ENCODE measurements around the gene MT1H.
"Not testable (repeated sequence)": the region's sequence is repeated elsewhere in the genome, so short reads cannot be mapped to it uniquely, and the experiment has no call there.

Gene MT1H

GRCh38 chr16:56669005-56669839, at the start of gene MT1H:
Gene MT1H, plus strand, starts transcription at chr16:56669814. Its CDS starts 71 bp downstream, at chr16:56669885.
- DNase-seq (ENCODE audit: low read depth): no peak

- DNase-seq (ENCODE audit: low read depth): no peak
These were observed 49.2 kb upstream of the MT1H start for GRCh38 chr16:56620339-56620897.

- not testable (repeated sequence) for DNase-seq (ENCODE audit: low read depth)
These were observed 47.8 kb upstream of the MT1H start for GRCh38 chr16:56621665-56622445.

GRCh38 chr16:56623184-56623583, 46.4 kb upstream of the MT1H start:
- not testable (repeated sequence) for DNase-seq (ENCODE audit: low read depth)

- no peak for DNase-seq (ENCODE audit: low read depth)
These were observed 46.0 kb upstream of the MT1H start for GRCh38 chr16:56623637-56624036.

GRCh38 chr16:56625140-56625942, 44.3 kb upstream of the MT1H start, which contains the start of gene MT1E:
Gene MT1E, plus strand, starts transcription at chr16:56625781. Its CDS starts 71 bp downstream, at chr16:56625852.
- peak; percentile 52 for DNase-seq (ENCODE audit: low read depth)

GRCh38 chr16:56625943-56626654, 43.5 kb upstream of the MT1H start:
- DNase-seq (ENCODE audit: low read depth): no peak

- no peak for DNase-seq (ENCODE audit: low read depth)
These were observed 42.9 kb upstream of the MT1H start for GRCh38 chr16:56626685-56627084.

- no peak for DNase-seq (ENCODE audit: low read depth)
These were observed 40.9 kb upstream of the MT1H start for GRCh38 chr16:56628486-56629350.

- DNase-seq (ENCODE audit: low read depth): no peak
These were observed 40.1 kb upstream of the MT1H start for GRCh38 chr16:56629531-56629930.

- no peak for DNase-seq (ENCODE audit: low read depth)
These were observed 39.5 kb upstream of the MT1H start for GRCh38 chr16:56630134-56630533.

- no peak for DNase-seq (ENCODE audit: low read depth)
These were observed 38.4 kb upstream of the MT1H start for GRCh38 chr16:56631197-56631596.

GRCh38 chr16:56631832-56632155, 37.8 kb upstream of the MT1H start:
- no peak for DNase-seq (ENCODE audit: low read depth)

GRCh38 chr16:56632156-56632847, 37.3 kb upstream of the MT1H start, which contains the start of gene MT1M:
Gene MT1M, plus strand, starts transcription at chr16:56632659. Its CDS starts 73 bp downstream, at chr16:56632732.
- DNase-seq (ENCODE audit: low read depth): no peak

GRCh38 chr16:56632848-56633365, 36.7 kb upstream of the MT1H start:
- DNase-seq (ENCODE audit: low read depth): no peak

- no peak for DNase-seq (ENCODE audit: low read depth)
These were observed 36.1 kb upstream of the MT1H start for GRCh38 chr16:56633535-56633934.

GRCh38 chr16:56634715-56635440, 34.7 kb upstream of the MT1H start:
- DNase-seq (ENCODE audit: low read depth): no peak

GRCh38 chr16:56635441-56635967, 34.1 kb upstream of the MT1H start:
- no peak for DNase-seq (ENCODE audit: low read depth)
